ENCODE results near the gene DPF3.

DNA sequence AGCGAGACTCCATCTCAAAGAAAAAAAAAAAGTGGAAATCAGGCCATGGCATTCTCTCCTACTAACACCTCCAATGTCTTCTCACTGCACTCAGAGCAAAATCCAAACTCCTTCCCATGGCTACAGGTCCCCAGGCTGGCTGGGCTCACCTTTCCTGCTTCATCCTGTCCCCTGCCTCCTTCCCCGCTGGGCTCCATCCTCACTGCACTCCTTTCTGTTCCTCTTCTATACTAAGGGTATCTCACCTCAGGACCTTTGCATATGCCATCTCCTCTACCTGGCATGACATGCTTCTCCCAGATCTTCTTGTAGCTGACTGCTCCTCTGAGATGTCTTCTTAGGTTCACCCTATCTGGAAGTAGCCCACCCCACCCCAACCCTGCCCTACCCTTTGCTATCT lies 111.1 kb downstream of the DPF3 start:
- no peak for TF ChIP-seq CTCF (IDR thresholded peaks at IDR 0.05; ENCODE audit: low read length)
- TF ChIP-seq EZH2phosphoT487 (IDR thresholded peaks at IDR 0.05; ENCODE audit: low read length), result no peak
